Measurements from ENCODE around the gene TUSC1. TPM values are rescaled to one million over a fixed set of nuclear protein-coding genes. Genes with fewer than 3 reads are reported as not detected.

TUSC1 gene
- polyA plus RNA-seq, 2 of the 4 experiments (the other 2 are of a cell fraction): 4.8 to 5.6 TPM

DNA sequence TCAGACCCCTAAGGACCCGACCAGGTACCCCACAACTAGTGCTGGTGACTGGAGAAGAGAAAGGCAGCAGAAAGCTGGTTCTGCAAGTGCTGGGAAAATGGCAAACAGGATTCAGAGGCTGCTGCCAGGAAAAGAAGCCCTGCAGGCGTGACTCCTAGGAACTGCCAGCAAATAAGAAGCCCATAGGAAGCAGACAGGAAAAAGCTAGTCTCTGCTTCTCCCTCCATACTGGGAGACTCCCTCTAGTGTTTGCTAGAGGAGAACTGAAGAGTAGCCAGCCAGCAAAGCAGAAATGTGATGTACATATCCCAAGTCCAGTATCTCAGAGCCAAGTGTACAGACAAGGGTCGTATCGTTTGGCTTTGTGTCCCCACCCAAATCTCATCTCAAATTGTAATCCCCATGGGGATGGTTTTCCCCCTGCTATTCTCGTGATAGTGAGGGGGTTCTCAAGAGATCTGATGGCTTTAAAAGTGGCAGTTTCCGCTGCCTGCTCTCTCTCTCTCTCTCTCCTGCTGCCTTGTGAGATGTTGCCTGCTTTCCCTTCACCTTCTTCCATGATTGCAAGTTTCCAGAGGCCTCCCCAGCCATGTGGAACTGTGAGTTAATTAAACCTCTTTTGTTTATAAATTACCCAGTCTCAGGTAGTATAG, 38.1 kb upstream of the TUSC1 start:
- Histone ChIP-seq H3K9me3 (no peaks in the 10 kb centered on the region), H3K27ac (no peak overlapping the region), H3K4me1 (no peaks in the 10 kb centered on the region), H3K4me2 (no peak overlapping the region), H3K4me3 (no peak overlapping the region)
- POLR2A ChIA-PET: interaction anchor here (0.9 kb wide), 1 partner anchor 38 kb away, joined by 7 read pairs; the partner anchor contains the start of gene TUSC1
- CTCF ChIA-PET: interaction anchor here (0.6 to 1.5 kb wide), 6 partner anchors 9 to 38 kb away, joined by 3 read pairs; partner anchors contain the start of gene TUSC1
- FAIRE-seq (no peak), ATAC-seq (peak; percentile 76 to 83; a peak in 5 of 6 replicates), DNase-seq (ENCODE audit: low read depth in 1 of 2, low spot score in 1 of 2) (peak; percentile 5 to 35)
- TF ChIP-seq ZFP36 (IDR thresholded peaks at IDR 0.05; ENCODE audit: borderline replicate concordance, partially characterized antibody): no peak
- no peak for TF ChIP-seq CBX8 (IDR thresholded peaks at IDR 0.05)
- TF ChIP-seq HOXB13 (CRISPR knock-in tag; IDR thresholded peaks at IDR 0.05; ENCODE audit: low read depth): no peak
- TF ChIP-seq, protein P1, sequence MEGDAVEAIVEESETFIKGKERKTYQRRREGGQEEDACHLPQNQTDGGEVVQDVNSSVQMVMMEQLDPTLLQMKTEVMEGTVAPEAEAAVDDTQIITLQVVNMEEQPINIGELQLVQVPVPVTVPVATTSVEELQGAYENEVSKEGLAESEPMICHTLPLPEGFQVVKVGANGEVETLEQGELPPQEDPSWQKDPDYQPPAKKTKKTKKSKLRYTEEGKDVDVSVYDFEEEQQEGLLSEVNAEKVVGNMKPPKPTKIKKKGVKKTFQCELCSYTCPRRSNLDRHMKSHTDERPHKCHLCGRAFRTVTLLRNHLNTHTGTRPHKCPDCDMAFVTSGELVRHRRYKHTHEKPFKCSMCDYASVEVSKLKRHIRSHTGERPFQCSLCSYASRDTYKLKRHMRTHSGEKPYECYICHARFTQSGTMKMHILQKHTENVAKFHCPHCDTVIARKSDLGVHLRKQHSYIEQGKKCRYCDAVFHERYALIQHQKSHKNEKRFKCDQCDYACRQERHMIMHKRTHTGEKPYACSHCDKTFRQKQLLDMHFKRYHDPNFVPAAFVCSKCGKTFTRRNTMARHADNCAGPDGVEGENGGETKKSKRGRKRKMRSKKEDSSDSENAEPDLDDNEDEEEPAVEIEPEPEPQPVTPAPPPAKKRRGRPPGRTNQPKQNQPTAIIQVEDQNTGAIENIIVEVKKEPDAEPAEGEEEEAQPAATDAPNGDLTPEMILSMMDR (IDR thresholded peaks at IDR 0.05): peak; percentile 22; the same call in 1 of the 3 replicates
- TF ChIP-seq CEBPB (IDR thresholded peaks at IDR 0.05): no peak
- peak in 1 of 2 experiments; percentile 22; a peak in 2 of 5 replicates for TF ChIP-seq RAD21 (conservative IDR thresholded peaks at IDR 0.05 in 1 of 2, IDR thresholded peaks at IDR 0.05 in 1 of 2)
- no peak for TF ChIP-seq RFX5 (IDR thresholded peaks at IDR 0.05)
- 14% methylated on average over 6 of the region's 6 CpGs for WGBS (ENCODE audit: missing lambda C conversion rate)

DNA sequence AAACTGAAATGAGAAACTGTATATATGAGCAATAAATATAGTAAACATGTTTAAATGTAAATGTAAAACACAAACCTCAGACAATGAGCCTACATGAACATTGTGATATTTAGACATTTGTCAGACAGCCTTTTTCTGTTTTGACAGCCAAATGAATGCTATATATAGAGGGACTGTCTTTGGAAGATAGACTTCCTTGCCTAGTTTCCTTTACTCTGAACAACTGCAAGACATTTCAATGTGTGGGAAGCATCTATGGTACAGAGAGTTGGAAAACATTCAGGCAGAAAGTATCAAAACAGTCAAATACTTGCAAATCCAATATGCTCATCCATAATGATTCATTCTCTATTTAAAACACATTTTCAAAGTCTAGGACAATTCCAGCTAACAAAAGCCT, 31.7 kb upstream of the TUSC1 start:
- no peak overlapping the region for H3K4me2 ChIP-seq
- H3K9me3 ChIP-seq: no peaks in the 10 kb centered on the region
- H3K27ac ChIP-seq: no peak overlapping the region
- H3K4me1 ChIP-seq: no peaks in the 10 kb centered on the region
- H3K4me3 ChIP-seq: no peak overlapping the region
- no peak for ATAC-seq
- no peak for DNase-seq (ENCODE audit: low read depth in 1 of 2, low spot score in 1 of 2)
- CTCF ChIA-PET: no interaction called here
- no peak for FAIRE-seq
- POLR2A ChIA-PET: no interaction called here
- TF ChIP-seq HDAC2 (IDR thresholded peaks at IDR 0.05) (no peak), CEBPB (IDR thresholded peaks at IDR 0.05) (no peak), TP53 (CRISPR knock-in tag; IDR thresholded peaks at IDR 0.05) (no peak), HOXB13 (CRISPR knock-in tag; IDR thresholded peaks at IDR 0.05; ENCODE audit: low read depth) (no peak), RNF2 (IDR thresholded peaks at IDR 0.05; ENCODE audit: borderline replicate concordance, low read depth) (no peak), POLR2AphosphoS2 (conservative IDR thresholded peaks at IDR 0.05; ENCODE audit: low read length) (no peak), JUNB (IDR thresholded peaks at IDR 0.05) (no peak), HOXA7 (CRISPR knock-in tag; IDR thresholded peaks at IDR 0.05) (no peak), ZNF302 (CRISPR knock-in tag; IDR thresholded peaks at IDR 0.05) (no peak), FOXS1 (CRISPR knock-in tag; IDR thresholded peaks at IDR 0.05) (no peak), EHMT2 (IDR thresholded peaks at IDR 0.05; ENCODE audit: low read depth) (no peak)
- TF ChIP-seq, protein P1 (IDR thresholded peaks at IDR 0.05): no peak
- TF ChIP-seq, protein P2, sequence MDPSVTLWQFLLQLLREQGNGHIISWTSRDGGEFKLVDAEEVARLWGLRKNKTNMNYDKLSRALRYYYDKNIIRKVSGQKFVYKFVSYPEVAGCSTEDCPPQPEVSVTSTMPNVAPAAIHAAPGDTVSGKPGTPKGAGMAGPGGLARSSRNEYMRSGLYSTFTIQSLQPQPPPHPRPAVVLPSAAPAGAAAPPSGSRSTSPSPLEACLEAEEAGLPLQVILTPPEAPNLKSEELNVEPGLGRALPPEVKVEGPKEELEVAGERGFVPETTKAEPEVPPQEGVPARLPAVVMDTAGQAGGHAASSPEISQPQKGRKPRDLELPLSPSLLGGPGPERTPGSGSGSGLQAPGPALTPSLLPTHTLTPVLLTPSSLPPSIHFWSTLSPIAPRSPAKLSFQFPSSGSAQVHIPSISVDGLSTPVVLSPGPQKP (IDR thresholded peaks at IDR 0.05; ENCODE audit: low read depth, low read length): no peak

DNA sequence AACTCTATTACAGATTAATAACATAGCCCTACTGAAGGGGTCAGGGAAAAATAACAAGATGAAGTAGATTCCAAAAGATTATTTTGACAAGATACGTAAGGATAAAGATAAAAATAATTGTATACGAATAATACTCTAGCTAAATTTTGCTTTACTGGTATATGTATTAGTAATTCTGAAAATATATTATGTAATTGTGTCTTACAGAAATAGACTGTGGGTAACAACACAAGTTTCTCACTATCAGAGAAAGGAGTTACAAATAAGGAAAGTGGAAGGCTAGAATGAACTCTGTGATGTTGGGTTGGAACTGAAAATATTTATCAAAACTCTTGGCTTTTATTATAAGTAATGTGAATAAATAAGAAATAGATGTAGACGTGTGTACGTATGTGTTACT, 26.6 kb upstream of the TUSC1 start:
- ATAC-seq (no peak), FAIRE-seq (no peak)

More for the DNA sequence above, 26.6 kb upstream of the TUSC1 start:
- no peaks in the 10 kb centered on the region for H3K9me3 ChIP-seq
- DNase-seq (ENCODE audit: low read depth in 1 of 2, low spot score in 1 of 2): no peak
- H3K4me2 ChIP-seq: no peak overlapping the region
- H3K4me3 ChIP-seq: no peak overlapping the region
- ChIA-PET POLR2A (no interaction called here), CTCF (no interaction called here)
- H3K4me1 ChIP-seq: no peaks in the 10 kb centered on the region
- no peak for TF ChIP-seq RCOR1 (IDR thresholded peaks at IDR 0.05; ENCODE audit: low read depth, low read length)
- no peak for TF ChIP-seq BHLHE40 (IDR thresholded peaks at IDR 0.05; ENCODE audit: low read depth, low read length)
- no peak for TF ChIP-seq HEYL (CRISPR knock-in tag; IDR thresholded peaks at IDR 0.05)
- no peak for TF ChIP-seq NPAS2 (CRISPR knock-in tag; IDR thresholded peaks at IDR 0.05; ENCODE audit: borderline replicate concordance)
- TF ChIP-seq POLR2AphosphoS2 (conservative IDR thresholded peaks at IDR 0.05; ENCODE audit: low read length): no peak
- TF ChIP-seq EP300 (IDR thresholded peaks at IDR 0.05): no peak
- TF ChIP-seq, protein P1 (IDR thresholded peaks at IDR 0.05): no peak
- TF ChIP-seq, protein P2 (IDR thresholded peaks at IDR 0.05; ENCODE audit: low read depth, low read length): no peak
- TF ChIP-seq KDM5A (IDR thresholded peaks at IDR 0.05): no peak
- no peak for TF ChIP-seq JUNB (IDR thresholded peaks at IDR 0.05)
- TF ChIP-seq NFE2L2 (conservative IDR thresholded peaks at IDR 0.05; ENCODE audit: low read length): no peak
- no peak overlapping the region for H3K27ac ChIP-seq
- 51% methylated on average over 4 of the region's 4 CpGs for WGBS (ENCODE audit: missing lambda C conversion rate)
